GM19463 (cell line): Measurements from ENCODE around the gene YPEL3.
"Not testable (repeated sequence)": the region's sequence is repeated elsewhere in the genome, so short reads cannot be mapped to it uniquely, and the experiment has no call there.

ENCODE experiments used
- ATAC-seq: cut with Tn5 transposase; IDR thresholded peaks from one replicate; pipeline ENCODE4 v1.9.1; 2021; ENCODE audit warnings: mild to moderate bottlenecking, moderate library complexity; ENCODE audit not compliant: unreplicated experiment

Gene YPEL3

DNA sequence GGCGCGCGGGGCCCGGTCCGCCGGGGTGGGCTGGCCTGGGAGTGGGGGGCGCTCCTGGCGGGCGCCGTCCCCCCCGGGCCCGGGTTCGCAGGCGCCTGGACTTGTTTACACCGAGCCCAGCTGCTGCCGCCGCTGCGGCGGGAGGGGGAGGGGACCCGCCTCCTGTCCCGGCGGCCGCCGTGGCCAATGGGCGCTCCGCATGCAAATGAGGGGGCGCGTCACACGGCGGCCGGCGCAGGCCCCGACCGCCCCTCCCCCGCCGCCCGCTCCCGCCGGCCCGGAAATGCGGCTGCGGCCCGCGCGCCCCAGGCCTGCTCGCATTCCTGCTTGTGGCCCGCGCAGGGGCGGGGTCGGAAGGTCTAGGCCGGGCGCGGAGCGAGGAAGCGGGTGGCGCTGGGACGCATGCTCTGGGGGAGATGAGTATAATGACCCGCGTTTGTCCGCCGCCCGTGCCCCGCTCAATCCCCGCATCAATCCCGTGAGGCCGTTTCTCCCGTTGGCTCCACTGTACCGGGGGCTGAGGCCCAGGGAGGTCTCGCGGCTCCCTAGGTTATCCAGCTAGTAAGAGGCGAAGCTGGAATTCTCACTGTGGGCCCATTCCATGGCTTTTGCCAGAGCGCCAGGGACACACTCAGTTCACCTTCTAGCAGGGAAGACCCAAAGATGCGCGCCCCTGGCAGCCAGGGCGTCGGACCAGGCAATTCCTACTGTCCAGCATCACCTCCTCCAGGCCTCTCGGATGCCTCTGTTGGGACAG is at the start of gene YPEL3:
YPEL3 (minus strand) TSS at position 109 of the 757 bp plus-strand sequence. CDS start 731 bp downstream, outside the sequence.
- ATAC-seq = peak; percentile 50

DNA sequence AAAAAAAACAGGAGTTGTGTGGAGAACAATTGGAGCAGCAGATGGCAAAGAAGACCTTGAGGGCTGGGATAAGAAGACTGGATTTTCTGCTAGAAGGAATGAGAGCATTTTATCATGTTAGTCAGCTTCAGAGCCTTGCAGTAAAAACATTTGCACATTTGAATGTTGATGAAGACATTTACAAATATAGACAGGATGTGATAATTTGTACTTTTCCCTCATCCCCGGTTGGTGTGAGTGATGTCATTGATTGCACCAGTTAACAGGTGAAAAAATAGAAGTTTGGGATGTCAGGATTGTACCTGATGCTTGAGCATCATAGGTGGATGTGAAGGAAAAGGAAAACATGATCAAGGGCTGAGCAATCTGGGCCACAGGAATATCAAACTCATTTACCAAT is 49.6 kb upstream of the YPEL3 start:
- no peak for ATAC-seq

DNA sequence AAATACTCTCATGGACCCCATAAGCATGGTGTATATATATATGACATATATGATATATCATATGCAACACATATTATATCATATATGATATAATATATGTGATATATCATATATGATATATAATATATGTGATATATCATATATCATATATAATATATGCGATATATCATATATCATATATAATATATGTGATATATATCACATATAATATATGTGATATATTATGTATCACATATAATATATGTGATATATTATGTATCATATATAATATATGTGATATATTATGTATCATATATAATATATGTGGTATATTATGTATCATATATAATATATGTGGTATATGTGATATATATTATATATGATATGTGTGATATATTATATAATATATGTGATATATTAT is 48.9 kb upstream of the YPEL3 start:
- ATAC-seq = no peak

- ATAC-seq = no peak
These were observed 48.0 kb upstream of the YPEL3 start for GRCh38 chr16:30144017-30144416.

DNA sequence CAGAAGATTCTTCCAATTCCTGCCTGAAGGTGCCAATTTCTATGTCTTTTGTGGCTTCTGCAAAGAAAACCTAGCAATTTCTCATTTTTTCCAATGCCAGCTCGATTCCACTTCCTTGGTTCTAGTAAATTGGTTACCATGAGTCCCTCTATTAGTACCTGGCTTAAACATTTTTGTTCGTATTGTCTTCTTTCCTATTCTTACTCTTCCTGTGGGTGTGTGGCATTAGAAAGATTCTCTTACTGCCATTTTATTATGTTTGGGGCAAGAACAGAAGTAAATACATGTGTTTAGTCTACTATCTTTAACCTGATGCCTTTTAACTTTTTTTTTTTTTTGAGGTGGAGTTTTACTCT is 47.3 kb upstream of the YPEL3 start:
- ATAC-seq = no peak

DNA sequence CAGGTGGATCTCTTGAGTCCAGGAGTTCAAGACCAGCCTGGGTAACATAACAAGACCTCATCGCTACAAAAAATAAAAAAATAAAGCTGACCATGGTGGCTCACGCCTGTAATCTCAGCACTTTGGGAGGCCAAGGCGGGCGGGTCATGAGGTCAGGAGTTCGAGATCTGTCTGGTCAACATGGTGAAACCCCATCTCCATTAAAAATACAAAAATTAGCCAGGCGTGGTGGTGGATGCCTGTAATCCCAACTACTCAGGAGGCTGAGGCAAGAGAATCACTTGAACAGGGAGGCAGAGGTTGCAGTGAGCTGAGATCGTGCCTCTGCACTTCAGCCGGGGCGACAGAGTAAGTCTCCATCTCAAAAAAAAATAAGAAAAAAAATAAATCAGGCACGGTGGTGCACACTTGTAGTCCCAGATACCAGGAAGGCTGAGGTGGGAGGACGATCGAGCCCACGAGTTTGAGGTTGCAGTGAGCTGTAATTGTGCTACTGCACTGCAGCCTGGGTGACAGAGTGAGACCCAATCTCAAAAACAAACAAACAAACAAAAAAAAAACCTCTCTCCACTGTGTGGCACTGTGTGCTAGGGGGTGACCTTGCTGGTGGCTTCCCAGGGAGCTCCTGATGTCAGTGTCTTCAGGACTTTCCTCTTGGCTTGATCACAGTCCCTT is 46.8 kb upstream of the YPEL3 start:
- no peak for ATAC-seq

DNA sequence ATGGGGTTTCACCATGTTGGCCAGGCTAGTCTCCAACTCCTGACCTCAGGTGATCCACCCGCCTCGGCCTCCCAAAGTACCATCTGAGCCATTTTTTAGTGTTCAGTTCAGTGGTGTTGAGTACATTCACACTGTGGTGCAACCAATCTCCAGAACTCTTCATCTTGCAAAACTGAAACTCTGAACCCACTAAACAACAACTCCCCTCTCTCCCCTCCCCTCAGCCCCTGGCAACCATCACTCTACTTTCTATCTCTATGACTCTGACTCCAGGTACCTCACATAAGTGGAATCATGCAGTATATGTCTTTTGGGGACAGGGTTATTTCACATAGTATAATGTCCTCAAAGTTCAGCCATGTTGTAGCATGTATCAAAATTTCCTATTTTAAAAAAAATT is 45.7 kb upstream of the YPEL3 start:
- ATAC-seq = no peak

DNA sequence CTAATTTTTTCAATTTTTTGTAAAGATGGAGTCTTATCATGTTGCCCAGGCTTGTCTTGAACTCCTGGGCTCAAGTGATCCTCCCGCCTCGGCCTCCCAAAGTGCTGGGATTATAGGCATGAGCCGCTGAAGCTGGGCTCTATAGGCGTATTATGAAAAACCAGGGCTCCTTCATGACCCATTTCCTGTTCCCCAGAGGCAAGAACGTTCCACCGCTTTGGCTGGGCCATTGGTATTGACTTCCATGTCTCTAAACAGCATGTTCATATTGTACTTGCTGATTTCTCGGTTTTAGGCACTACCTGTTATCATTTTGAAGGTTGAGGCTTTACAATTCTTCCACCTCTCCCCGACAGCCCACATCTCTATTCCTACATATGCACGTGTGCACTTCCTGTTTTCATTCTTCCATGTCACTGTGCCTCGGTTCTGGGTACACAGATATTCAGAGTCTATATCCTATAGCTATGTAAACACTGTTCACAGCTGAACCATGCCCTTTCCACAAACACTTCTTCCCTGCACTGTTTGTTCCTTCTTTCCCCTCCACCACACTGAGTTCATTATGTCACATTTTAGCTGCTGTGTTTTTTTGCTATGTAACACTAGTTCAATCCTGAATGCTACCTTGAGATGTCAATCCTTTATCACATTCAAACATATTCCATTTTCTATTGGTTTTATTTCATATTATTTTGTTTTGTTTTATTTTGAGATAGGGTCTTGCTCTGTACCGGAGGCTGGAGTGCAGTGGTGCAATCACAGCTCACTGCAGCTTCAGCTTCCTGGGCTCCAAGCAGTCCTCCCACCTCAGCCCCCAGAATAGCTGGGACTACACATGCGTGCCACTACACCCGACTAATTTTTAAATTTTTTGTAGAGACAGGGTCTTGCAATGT is 43.8 kb upstream of the YPEL3 start:
- no peak for ATAC-seq

- no peak for ATAC-seq
These were observed 41.9 kb upstream of the YPEL3 start for GRCh38 chr16:30137897-30138296.

DNA sequence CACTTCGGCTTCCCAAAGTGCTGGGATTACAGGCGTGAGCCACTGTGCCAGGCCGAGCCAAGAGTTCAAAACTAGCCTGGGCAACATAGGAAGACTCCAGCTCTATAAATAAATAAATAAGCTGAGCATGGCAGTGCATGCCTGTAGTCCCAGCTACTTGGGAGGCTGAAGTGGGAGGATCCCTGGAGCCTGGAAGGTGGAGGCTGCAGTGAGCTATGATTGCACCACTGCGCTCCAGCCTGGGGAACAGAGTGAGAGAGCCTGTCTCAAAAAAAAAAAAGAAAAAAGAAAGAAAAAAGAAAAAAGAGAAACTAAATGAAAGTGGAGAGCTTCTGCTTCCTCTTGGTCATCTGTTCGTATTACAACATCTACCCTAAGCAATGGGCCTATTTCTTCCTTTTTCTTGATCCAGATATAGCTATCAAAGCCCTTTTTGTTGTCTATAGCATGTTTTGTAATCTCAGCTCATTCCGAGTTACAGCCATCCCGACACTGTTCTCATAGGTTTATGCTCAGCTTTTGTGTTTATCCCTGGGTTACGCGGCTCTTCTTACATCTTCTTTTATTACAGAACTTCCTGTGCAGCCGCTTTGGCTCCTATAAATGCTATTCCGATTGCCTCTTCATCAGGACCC is 41.1 kb upstream of the YPEL3 start:
- ATAC-seq = no peak

GRCh38 chr16:30132591-30132990 is 36.6 kb upstream of the YPEL3 start:
- ATAC-seq = no peak

DNA sequence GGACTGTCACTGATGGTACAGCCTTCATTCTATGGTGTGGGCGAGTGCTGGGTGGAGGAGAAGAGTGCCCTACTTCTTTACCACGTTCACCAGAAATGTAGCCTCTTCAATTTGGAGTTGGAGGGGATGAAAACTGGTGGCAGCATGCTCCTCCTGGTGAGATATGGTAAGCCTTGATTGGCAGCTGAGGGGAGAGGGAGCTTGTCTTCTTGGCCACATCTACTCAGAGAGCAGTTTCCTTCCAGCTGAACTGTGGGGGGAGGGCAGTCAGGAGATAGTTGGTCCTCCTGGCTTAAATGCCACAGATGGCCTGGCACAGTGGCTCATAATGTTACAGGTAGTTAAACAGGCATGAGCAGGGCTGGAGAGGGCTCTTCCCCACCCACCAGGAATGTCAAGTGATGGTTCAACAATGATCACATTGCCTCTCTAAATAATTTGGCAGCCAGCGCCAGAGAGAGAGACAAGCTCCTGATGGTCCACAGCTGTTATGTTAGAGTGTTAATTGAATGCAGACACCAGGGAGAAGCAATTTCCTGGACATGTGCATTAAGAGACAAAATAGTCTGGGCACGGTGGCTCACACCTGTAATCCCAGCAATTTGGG is 36.0 kb upstream of the YPEL3 start:
- no peak for ATAC-seq

DNA sequence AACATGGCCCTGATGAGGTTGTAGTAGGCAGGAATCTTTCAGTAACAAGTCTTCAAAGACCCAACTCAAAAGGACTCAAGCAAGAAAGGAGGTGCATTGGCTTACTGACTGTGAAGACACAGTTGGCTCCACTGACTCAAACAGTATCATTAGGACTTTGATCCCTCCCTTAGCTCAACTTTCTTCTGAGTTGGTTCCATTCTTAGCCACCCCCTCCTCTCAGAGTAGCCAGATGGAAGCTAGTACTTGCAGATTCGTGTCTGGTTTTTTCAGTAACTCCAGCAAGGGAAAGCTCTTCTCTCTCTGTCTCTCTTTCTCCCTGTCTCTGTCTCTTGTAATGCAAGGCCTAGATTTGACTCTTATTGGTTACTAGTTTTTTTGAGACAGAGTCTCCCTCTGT is 32.0 kb upstream of the YPEL3 start:
- no peak for ATAC-seq

DNA sequence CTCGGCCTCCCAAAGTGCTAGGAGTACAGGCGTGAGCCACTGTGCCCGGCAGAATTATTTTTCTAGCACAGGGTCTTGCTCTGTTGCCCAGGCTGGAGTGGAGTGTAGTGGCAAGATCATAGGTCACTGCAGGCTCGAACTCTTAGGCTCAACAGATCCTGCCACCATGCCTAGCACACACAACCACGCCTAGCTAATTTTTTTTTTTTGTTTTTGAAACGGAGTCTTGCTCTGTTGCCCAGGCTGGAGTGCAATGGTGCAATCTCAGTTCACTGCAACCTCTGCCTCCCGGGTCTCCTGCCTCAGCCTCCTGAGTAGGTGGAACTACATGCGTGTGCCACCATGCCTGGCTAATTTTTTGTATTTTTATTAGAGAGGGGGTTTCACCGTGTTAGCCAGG is 29.7 kb upstream of the YPEL3 start:
- ATAC-seq = not testable (repeated sequence)

- no peak for ATAC-seq
These were observed 29.0 kb upstream of the YPEL3 start for GRCh38 chr16:30124985-30125379.

DNA sequence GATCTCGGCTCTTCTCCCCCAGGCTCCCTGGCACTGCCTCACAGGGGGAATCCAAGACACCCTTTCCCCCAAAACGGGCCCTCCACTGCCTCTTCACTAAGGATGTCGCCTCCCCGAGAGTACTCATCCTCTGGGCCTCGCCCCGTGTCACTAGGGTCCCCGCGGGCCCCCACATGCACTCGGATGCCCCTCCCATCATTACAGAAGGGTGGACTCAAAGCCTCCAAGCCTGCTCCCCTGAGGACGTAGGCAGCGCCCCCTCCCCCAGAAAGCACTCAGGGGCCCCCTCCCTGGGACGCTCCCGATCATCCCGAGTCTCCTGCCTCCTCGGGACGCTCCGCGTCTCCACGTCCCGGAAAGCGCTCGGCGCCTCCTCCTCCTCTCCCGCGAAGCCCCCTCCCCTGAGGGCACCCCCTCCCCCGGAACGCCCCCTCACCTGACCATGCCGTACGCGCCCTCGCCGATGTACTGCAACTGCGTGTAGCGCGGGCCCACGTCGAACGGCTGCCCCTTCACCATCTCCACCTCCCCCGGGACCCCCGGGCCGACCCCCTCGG is 26.7 kb upstream of the YPEL3 start:
- ATAC-seq = no peak

DNA sequence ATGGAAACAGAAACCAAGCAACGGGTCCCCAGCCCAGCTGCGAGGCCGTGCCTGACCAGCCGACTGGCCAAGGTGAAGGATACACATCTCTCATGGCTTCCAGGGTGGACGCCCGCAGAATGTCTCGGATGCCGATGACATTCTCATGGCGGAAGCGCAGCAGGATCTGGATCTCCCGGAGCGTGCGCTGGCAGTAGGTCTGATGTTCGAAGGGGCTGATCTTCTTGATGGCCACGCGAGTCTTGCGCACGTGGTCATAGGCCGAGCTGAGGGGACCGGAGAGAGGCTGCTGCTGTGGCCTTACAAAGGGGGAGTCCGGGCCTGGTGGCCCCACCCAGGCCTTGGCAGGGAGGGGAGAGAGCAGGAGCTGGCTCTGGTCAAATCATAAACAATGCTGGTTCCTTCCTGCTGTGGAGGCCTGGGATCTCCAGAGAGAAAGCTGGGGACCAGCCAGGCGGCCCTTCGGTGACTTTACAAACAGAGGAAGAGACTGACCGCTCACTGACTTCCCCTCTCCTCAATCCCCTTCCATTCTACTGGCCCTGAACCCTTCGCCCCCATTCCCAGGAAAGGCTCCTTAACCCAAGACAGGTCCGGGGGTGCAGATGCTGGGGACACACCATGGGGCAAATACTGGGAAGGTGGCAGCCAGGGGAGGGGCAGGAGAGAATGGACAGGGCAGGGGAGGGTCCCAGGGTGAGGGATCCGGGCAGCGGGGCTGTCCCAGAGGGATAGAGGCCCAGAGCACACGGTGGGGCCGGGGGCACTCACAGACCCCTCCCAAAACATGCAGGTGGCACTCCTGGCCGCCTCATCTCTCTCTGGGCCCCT is 25.9 kb upstream of the YPEL3 start:
- ATAC-seq = no peak

- no peak for ATAC-seq
These were observed 24.5 kb upstream of the YPEL3 start for GRCh38 chr16:30120340-30121105.

- ATAC-seq = no peak
These were observed 23.4 kb upstream of the YPEL3 start for GRCh38 chr16:30119428-30119827.
